ENCODE measurements around the gene NME3.

DNA sequence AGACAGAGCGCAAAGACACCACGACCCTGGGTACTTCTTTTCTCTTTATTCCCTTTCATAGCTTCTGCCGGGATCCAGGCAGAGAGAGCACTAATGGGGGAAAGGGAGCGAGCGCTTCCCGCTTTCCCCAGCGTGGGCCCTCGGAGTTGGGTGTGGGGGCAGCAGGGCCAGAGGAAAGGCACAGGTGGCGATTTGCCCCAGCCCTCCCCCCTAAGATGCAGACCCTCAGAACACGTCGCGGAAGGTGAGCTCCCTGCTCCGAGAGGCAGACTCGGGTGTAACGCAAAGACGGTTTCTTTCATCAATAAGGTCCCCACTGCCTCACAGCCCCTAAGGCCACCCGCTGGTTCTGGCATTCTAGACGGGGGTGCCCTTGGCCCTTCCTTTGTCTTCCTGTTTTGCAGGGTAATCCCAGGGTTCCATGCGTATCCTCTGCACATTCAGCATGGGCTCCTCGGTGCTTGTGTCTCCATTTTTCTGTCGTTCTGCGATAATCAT lies 570 bp upstream of the NME3 start:
- TF ChIP-seq, protein P1, sequence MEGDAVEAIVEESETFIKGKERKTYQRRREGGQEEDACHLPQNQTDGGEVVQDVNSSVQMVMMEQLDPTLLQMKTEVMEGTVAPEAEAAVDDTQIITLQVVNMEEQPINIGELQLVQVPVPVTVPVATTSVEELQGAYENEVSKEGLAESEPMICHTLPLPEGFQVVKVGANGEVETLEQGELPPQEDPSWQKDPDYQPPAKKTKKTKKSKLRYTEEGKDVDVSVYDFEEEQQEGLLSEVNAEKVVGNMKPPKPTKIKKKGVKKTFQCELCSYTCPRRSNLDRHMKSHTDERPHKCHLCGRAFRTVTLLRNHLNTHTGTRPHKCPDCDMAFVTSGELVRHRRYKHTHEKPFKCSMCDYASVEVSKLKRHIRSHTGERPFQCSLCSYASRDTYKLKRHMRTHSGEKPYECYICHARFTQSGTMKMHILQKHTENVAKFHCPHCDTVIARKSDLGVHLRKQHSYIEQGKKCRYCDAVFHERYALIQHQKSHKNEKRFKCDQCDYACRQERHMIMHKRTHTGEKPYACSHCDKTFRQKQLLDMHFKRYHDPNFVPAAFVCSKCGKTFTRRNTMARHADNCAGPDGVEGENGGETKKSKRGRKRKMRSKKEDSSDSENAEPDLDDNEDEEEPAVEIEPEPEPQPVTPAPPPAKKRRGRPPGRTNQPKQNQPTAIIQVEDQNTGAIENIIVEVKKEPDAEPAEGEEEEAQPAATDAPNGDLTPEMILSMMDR (conservative IDR thresholded peaks at IDR 0.05), result no peak
- no peak for TF ChIP-seq EZH2 (IDR thresholded peaks at IDR 0.05; ENCODE audit: low read depth)
